Measurements from ENCODE around the gene ARIH1. TPM values are rescaled to one million over a fixed set of nuclear protein-coding genes. Genes with fewer than 3 reads are reported as not detected.

ARIH1 gene
- total RNA-seq, 4 donors from 2014 or later, result 30.6 to 58.6 (median 45.1) TPM

GRCh38 chr15:72502220-72502809, 28.2 kb downstream of the ARIH1 start:
- peaks cover 0 to 32% (median 2%) of the 10 kb centered on the region in 4 donors for H3K4me1 ChIP-seq
- no peaks in the 10 kb centered on the region for H3K27me3 ChIP-seq
- 84 to 85% methylated on average over 5 of the region's 5 CpGs for WGBS, 2 donors
- no peak overlapping the region for H3K4me3 ChIP-seq
- peaks cover 0 to 14% (median 0%) of the 10 kb centered on the region in 3 donors for H3K36me3 ChIP-seq
- H3K27ac ChIP-seq, result no peak overlapping the region
- no peaks in the 10 kb centered on the region for H3K9me3 ChIP-seq
- TF ChIP-seq POLR2A (IDR thresholded peaks at IDR 0.05) (no peak), EP300 (IDR thresholded peaks at IDR 0.05) (no peak), CTCF (IDR thresholded peaks at IDR 0.05) (no peak)
- DNase-seq (ENCODE audit: low spot score in 2 of 2), result no peak

- Histone ChIP-seq H3K4me3 (no peak overlapping the region), H3K27me3 (no peaks in the 10 kb centered on the region), H3K9me3 (no peaks in the 10 kb centered on the region), H3K27ac (no peak overlapping the region), H3K36me3 (peaks cover 0 to 14% (median 0%) of the 10 kb centered on the region in 3 donors), H3K4me1 (peaks cover 0 to 37% (median 2%) of the 10 kb centered on the region in 4 donors)
- WGBS, 2 donors, result 24% methylated on average over 1 of the region's 1 CpG
- no peak for TF ChIP-seq CTCF (IDR thresholded peaks at IDR 0.05)
- TF ChIP-seq POLR2A (IDR thresholded peaks at IDR 0.05), result no peak
- TF ChIP-seq EP300 (IDR thresholded peaks at IDR 0.05), result no peak
- no peak for DNase-seq (ENCODE audit: low spot score in 2 of 2)
Measured at GRCh38 chr15:72503147-72503546, 29.0 kb downstream of the ARIH1 start.

GRCh38 chr15:72507402-72508092, 33.4 kb downstream of the ARIH1 start:
- H3K4me1 ChIP-seq, result peaks cover 0 to 44% (median 2%) of the 10 kb centered on the region in 4 donors
- no peak for TF ChIP-seq CTCF (IDR thresholded peaks at IDR 0.05)
- TF ChIP-seq POLR2A (IDR thresholded peaks at IDR 0.05), result no peak
- TF ChIP-seq EP300 (IDR thresholded peaks at IDR 0.05), result no peak
- no peaks in the 10 kb centered on the region for H3K27me3 ChIP-seq
- no peaks in the 10 kb centered on the region for H3K9me3 ChIP-seq
- WGBS, 2 donors, result 81 to 82% methylated on average over 1 of the region's 1 CpG
- no peak for DNase-seq (ENCODE audit: low spot score in 2 of 2)
- no peak overlapping the region for H3K27ac ChIP-seq
- no peaks in the 10 kb centered on the region for H3K36me3 ChIP-seq
- H3K4me3 ChIP-seq, result no peak overlapping the region

- TF ChIP-seq CTCF (IDR thresholded peaks at IDR 0.05) (no peak), EP300 (IDR thresholded peaks at IDR 0.05) (no peak), POLR2A (IDR thresholded peaks at IDR 0.05) (no peak)
- Histone ChIP-seq H3K9me3 (no peaks in the 10 kb centered on the region), H3K4me1 (peaks cover 0 to 37% (median 0%) of the 10 kb centered on the region in 4 donors), H3K27ac (no peak overlapping the region), H3K4me3 (no peak overlapping the region), H3K36me3 (no peaks in the 10 kb centered on the region), H3K27me3 (no peaks in the 10 kb centered on the region)
- DNase-seq (ENCODE audit: low spot score in 2 of 2), result no peak
- 93 to 94% methylated on average over 4 of the region's 4 CpGs for WGBS, 2 donors
Measured at GRCh38 chr15:72509484-72509883, 35.4 kb downstream of the ARIH1 start.

GRCh38 chr15:72511536-72511935, 37.4 kb downstream of the ARIH1 start:
- H3K27me3 ChIP-seq, result no peaks in the 10 kb centered on the region
- H3K4me1 ChIP-seq, result peaks cover 0 to 52% (median 0%) of the 10 kb centered on the region in 4 donors
- DNase-seq (ENCODE audit: low spot score in 2 of 2), result no peak
- no peak overlapping the region for H3K27ac ChIP-seq
- no peaks in the 10 kb centered on the region for H3K9me3 ChIP-seq
- H3K36me3 ChIP-seq, result no peaks in the 10 kb centered on the region
- 82 to 84% methylated on average over 4 of the region's 4 CpGs for WGBS, 2 donors
- H3K4me3 ChIP-seq, result no peak overlapping the region
- TF ChIP-seq CTCF (IDR thresholded peaks at IDR 0.05), result no peak
- no peak for TF ChIP-seq POLR2A (IDR thresholded peaks at IDR 0.05)
